Astrocyte of the spinal cord (primary cell): ENCODE data around the gene WNT3A.

ENCODE experiments used
- DNase-seq: peaks from one replicate; pipeline ENCODE4 v3.0.0; 2011; ENCODE audit warnings: low read depth, low spot score
- H3K4me3 ChIP-seq: 2 replicates; pipeline ENCODE4 v1.5.1; 2011; ENCODE audit warnings: low read depth, mild to moderate bottlenecking, low read length, moderate library complexity
- CTCF ChIP-seq: IDR thresholded peaks from 2 replicates; pipeline ENCODE4 v1.5.1; 2012; ENCODE audit warnings: low read depth, mild to moderate bottlenecking, low read length, inconsistent platforms
- in situ Hi-C: cut with HindIII; loops from 2 replicates; pipeline ENCODE4 v1.10.0; 2017; ENCODE audit warnings: low sequenced_read_pairs

Gene WNT3A

GRCh38 chr1:228008391-228009115 lies 1.8 kb downstream of the WNT3A start:
- DNase-seq, result no peak
- in situ Hi-C loops, result no loop called here
- no peak for TF ChIP-seq CTCF
- no peak overlapping the region for H3K4me3 ChIP-seq

- no peak for TF ChIP-seq CTCF
- no peak overlapping the region for H3K4me3 ChIP-seq
- in situ Hi-C loops, result no loop called here
- DNase-seq, result no peak
Observed at GRCh38 chr1:228009116-228009827, 2.5 kb downstream of the WNT3A start.

- H3K4me3 ChIP-seq, result no peak overlapping the region
- no peak for DNase-seq
- in situ Hi-C loops, result no loop called here
- TF ChIP-seq CTCF, result no peak
Observed at GRCh38 chr1:228009828-228010775, 3.3 kb downstream of the WNT3A start.

GRCh38 chr1:228010921-228011320 lies 4.1 kb downstream of the WNT3A start:
- no peak for DNase-seq
- H3K4me3 ChIP-seq, result no peak overlapping the region
- no peak for TF ChIP-seq CTCF
- in situ Hi-C loops, result no loop called here

- DNase-seq, result no peak
- TF ChIP-seq CTCF, result no peak
- in situ Hi-C loops, result no loop called here
- no peak overlapping the region for H3K4me3 ChIP-seq
Observed at GRCh38 chr1:228011721-228012311, 5.0 kb downstream of the WNT3A start.

- no peak for DNase-seq
- TF ChIP-seq CTCF, result no peak
- in situ Hi-C loops, result no loop called here
- H3K4me3 ChIP-seq, result no peak overlapping the region
Observed at GRCh38 chr1:228012555-228012954, 5.8 kb downstream of the WNT3A start.
